ENCODE data around the gene SLC5A3.

DNA sequence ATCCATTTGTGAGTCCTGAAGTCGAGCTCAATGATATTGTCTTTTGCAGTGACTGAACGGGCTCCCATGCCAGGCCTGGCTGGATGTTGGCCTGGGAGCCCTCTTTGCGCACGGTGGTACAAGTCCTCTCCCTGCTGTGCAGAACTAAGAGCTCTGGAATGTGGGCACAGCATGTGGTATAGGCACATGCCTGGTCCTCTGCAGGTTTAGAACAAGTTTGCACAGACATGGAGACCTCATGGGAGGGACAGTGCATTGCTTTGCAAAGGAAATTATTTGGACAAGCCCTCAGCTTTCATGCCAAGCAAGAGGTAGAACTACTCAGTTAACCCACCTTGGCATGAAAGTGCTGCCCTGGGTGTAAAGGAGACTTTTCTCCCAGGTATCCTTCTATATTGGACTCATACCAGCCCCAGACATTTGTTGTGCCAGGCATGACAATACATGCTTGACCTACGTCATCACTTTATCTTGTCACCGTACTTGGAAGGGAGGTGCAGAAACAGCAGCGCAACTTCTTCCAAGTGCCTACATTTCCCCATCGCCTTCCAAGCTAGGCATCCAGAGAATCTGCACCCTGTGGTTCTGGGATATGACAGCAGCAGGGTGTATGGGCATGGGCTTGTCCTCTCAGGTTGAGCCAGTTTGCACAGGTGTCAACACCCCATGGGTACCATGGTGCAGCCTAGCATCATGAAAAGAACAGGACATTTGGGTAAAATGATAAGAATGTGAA lies 37.6 kb upstream of the SLC5A3 start:
- TF ChIP-seq, protein P1, sequence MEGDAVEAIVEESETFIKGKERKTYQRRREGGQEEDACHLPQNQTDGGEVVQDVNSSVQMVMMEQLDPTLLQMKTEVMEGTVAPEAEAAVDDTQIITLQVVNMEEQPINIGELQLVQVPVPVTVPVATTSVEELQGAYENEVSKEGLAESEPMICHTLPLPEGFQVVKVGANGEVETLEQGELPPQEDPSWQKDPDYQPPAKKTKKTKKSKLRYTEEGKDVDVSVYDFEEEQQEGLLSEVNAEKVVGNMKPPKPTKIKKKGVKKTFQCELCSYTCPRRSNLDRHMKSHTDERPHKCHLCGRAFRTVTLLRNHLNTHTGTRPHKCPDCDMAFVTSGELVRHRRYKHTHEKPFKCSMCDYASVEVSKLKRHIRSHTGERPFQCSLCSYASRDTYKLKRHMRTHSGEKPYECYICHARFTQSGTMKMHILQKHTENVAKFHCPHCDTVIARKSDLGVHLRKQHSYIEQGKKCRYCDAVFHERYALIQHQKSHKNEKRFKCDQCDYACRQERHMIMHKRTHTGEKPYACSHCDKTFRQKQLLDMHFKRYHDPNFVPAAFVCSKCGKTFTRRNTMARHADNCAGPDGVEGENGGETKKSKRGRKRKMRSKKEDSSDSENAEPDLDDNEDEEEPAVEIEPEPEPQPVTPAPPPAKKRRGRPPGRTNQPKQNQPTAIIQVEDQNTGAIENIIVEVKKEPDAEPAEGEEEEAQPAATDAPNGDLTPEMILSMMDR (IDR thresholded peaks at IDR 0.05) = no peak
- TF ChIP-seq EP300 (IDR thresholded peaks at IDR 0.05) = no peak
- TF ChIP-seq POLR2AphosphoS5 (IDR thresholded peaks at IDR 0.05) = no peak
